Activated CD8-positive, alpha-beta T cell treated with anti-CD3 and anti-CD28 coated beads for 36 hours (primary cell): Measurements from ENCODE around the gene SLC38A1. TPM values are rescaled to one million over a fixed set of nuclear protein-coding genes. Genes with fewer than 3 reads are reported as not detected.

Source experiments
- ATAC-seq: fragments of 200-7000 bp; cut with Tn5 transposase; one replicate; pipeline ENCODE4 v1.10.0; 2021; ENCODE audit warnings: mild to moderate bottlenecking, moderate library complexity
- CTCF ChIA-PET: fragments of 350-600 bp; sonication (Branson Sonifier 250); formaldehyde crosslinking; loops from one replicate; lab custom pipeline; 2021; ENCODE audit warnings: antibody characterized with exemption; lab: Charles Lee
- POLR2A ChIA-PET: fragments of 350-600 bp; sonication (Branson Sonifier 250); formaldehyde crosslinking; loops from one replicate; lab custom pipeline; 2021; ENCODE audit warnings: antibody characterized with exemption; lab: Charles Lee
- DNase-seq: peaks from one replicate; pipeline ENCODE4 v3.0.0-alpha.2; 2020
- H3K27ac Mint-ChIP-seq: one replicate; pipeline ENCODE4 v1.8.0; 2021; ENCODE audit warnings: mild to moderate bottlenecking, mixed read lengths
- H3K27me3 Mint-ChIP-seq: one replicate; pipeline ENCODE4 v1.8.0; 2021; ENCODE audit warnings: mixed read lengths
- H3K36me3 Mint-ChIP-seq: one replicate; pipeline ENCODE4 v1.8.0; 2021; ENCODE audit warnings: low read depth, mixed read lengths
- H3K4me1 Mint-ChIP-seq: one replicate; pipeline ENCODE4 v1.8.0; 2021; ENCODE audit warnings: low read depth, mixed read lengths
- H3K4me3 Mint-ChIP-seq: one replicate; pipeline ENCODE4 v1.8.0; 2021; ENCODE audit warnings: mild to moderate bottlenecking, moderate library complexity, mixed read lengths
- H3K9me3 Mint-ChIP-seq: one replicate; pipeline ENCODE4 v1.8.0; 2021; ENCODE audit warnings: mixed read lengths
- CTCF ChIP-seq: fragments of 200-600 bp; IDR thresholded peaks from one replicate; pipeline ENCODE4 v1.8.0; 2022; ENCODE audit warnings: antibody characterized with exemption, mild to moderate bottlenecking
- intact Hi-C: fragments of 100-400 bp; cut with micrococcal nuclease; formaldehyde crosslinking; loops from one replicate; pipeline ENCODE4 v1.10.0; 2022
- total RNA-seq, 2 experiments: library from RNA; stranded (reverse); gene quantifications; one replicate each; pipeline ENCODE4 v1.2.3, GENCODE V29; 2021

Gene SLC38A1
- total RNA-seq, 2 experiments from 2014 or later = 167 to 168 TPM

GRCh38 chr12:46267825-46268582, 839 bp downstream of the SLC38A1 start:
- Mint-ChIP-seq H3K36me3 (peaks cover 24% of the 10 kb centered on the region), H3K4me3 (no peak overlapping the region), H3K4me1 (peaks cover 30% of the 10 kb centered on the region), H3K9me3 (no peaks in the 10 kb centered on the region), H3K27me3 (no peaks in the 10 kb centered on the region), H3K27ac (no peak overlapping the region)
- TF ChIP-seq CTCF = no peak
- POLR2A ChIA-PET = interaction anchor here (0.7 to 6.5 kb wide), 28 partner anchors 10 to 1564 kb away, joined by 3 to 168 read pairs (median 4); partner anchors contain the start of genes SCAF11 and SLC38A2
- ATAC-seq (no peak), DNase-seq (peak; percentile 58)
- CTCF ChIA-PET = interaction anchor here (2.9 kb wide), 1 partner anchor 49 kb away, joined by 14 read pairs; no protein-coding TSS in a partner anchor
- intact Hi-C loops = loop anchor here (2.0 to 5.0 kb wide), 3 partner anchors 49 to 104 kb away; partner anchors contain the start of gene SLC38A2

- Mint-ChIP-seq H3K36me3 (peaks cover 26% of the 10 kb centered on the region), H3K27ac (no peak overlapping the region)
- CTCF ChIA-PET = no interaction called here
Observed at GRCh38 chr12:46267575-46267824, 1.3 kb downstream of the SLC38A1 start.

GRCh38 chr12:46266869-46267574, 1.8 kb downstream of the SLC38A1 start:
- Mint-ChIP-seq H3K4me3 (no peak overlapping the region), H3K36me3 (peaks cover 25% of the 10 kb centered on the region), H3K9me3 (no peaks in the 10 kb centered on the region), H3K27ac (no peak overlapping the region), H3K27me3 (no peaks in the 10 kb centered on the region), H3K4me1 (peaks cover 28% of the 10 kb centered on the region)
- TF ChIP-seq CTCF = no peak
- ATAC-seq (peak; percentile 14), DNase-seq (peak; percentile 80)
- ChIA-PET CTCF (interaction anchor here (1.8 kb wide), 1 partner anchor 50 kb away, joined by 11 read pairs; no protein-coding TSS in a partner anchor), POLR2A (interaction anchor here (0.6 to 4.6 kb wide), 22 partner anchors 11 to 401 kb away, joined by 3 to 168 read pairs (median 4); no protein-coding TSS in a partner anchor)
- intact Hi-C loops = loop anchor here (2.0 to 5.0 kb wide), 3 partner anchors 48 to 105 kb away; partner anchors contain the start of gene SLC38A2

More at GRCh38 chr12:46267575-46267824, 1.3 kb downstream of the SLC38A1 start:
- Mint-ChIP-seq H3K27me3 (no peaks in the 10 kb centered on the region), H3K4me3 (no peak overlapping the region), H3K4me1 (peaks cover 32% of the 10 kb centered on the region), H3K9me3 (no peaks in the 10 kb centered on the region)
- intact Hi-C loops = loop anchor here (2.0 to 5.0 kb wide), 3 partner anchors 49 to 105 kb away; partner anchors contain the start of gene SLC38A2
- POLR2A ChIA-PET = interaction anchor here (1.1 to 6.5 kb wide), 8 partner anchors 10 to 397 kb away, joined by 3 to 168 read pairs (median 22); partner anchors contain the start of gene SLC38A2
- ATAC-seq = no peak
- DNase-seq = no peak
- TF ChIP-seq CTCF = no peak

- CTCF ChIA-PET = interaction anchor here (1.8 kb wide), 1 partner anchor 50 kb away, joined by 11 read pairs; no protein-coding TSS in a partner anchor
- H3K4me1 Mint-ChIP-seq = peaks cover 22% of the 10 kb centered on the region
- intact Hi-C loops = loop anchor here (2.0 to 5.0 kb wide), 3 partner anchors 48 to 106 kb away; partner anchors contain the start of gene SLC38A2
- POLR2A ChIA-PET = interaction anchor here (0.6 to 3.5 kb wide), 22 partner anchors 10 to 402 kb away, joined by 3 to 49 read pairs (median 4); no protein-coding TSS in a partner anchor
- H3K27ac Mint-ChIP-seq = no peak overlapping the region
- H3K4me3 Mint-ChIP-seq = no peak overlapping the region
- TF ChIP-seq CTCF = no peak
- no peaks in the 10 kb centered on the region for H3K27me3 Mint-ChIP-seq
- H3K36me3 Mint-ChIP-seq = peaks cover 28% of the 10 kb centered on the region
- H3K9me3 Mint-ChIP-seq = no peaks in the 10 kb centered on the region
- peak; percentile 74 for DNase-seq
- ATAC-seq = peak; percentile 12
Observed at GRCh38 chr12:46266382-46266791, 2.5 kb downstream of the SLC38A1 start.
